ENCODE results near the gene SDR42E1. TPM values are rescaled to one million over a fixed set of nuclear protein-coding genes. Genes with fewer than 3 reads are reported as not detected.

The SDR42E1 gene
- total and polyA plus RNA-seq, 4 donors: 1.9 to 6.5 (median 3.3) TPM

DNA sequence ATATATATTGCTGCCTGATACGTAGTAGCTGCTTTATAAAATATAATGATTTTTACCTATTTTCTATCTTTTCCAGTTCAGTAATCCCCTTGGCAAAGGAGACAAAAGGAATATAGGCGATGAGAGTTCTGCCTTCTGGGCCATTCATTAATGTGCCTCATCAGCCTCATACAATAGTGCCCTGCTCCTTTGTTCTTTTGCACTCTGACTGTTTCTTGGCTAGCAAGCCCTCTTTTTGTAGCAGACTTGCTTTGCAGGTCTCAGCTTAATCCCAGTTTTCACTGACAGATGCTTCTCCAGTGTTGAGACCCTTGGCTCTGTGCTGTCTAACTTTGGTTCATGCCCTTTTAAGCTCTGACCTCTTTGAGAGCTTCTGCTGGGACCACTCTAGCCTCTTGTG lies 34.2 kb upstream of the SDR42E1 start:
- Histone ChIP-seq H3K4me1 (ENCODE audit: control insufficient read depth in 4 of 4, insufficient read depth in 4 of 4, low read length in 3 of 4) (peaks cover 9 to 65% (median 46%) of the 10 kb centered on the region in 4 donors), H3K9ac (ENCODE audit: low read depth in 1 of 2, low read length in 2 of 2) (no peak overlapping the region), H3K27ac (ENCODE audit: low read depth in 1 of 2, low read length in 2 of 2) (no peak overlapping the region), H3K27me3 (ENCODE audit: control insufficient read depth in 4 of 4, insufficient read depth in 4 of 4, low read length in 3 of 4) (no peaks in the 10 kb centered on the region), H3K4me3 (ENCODE audit: low read depth in 1 of 3, low read length in 3 of 3) (no peak overlapping the region), H3K36me3 (ENCODE audit: control insufficient read depth in 4 of 4, insufficient read depth in 3 of 4, low read depth in 1 of 4, low read length in 3 of 4) (no peaks in the 10 kb centered on the region), H3K9me3 (ENCODE audit: control insufficient read depth in 4 of 4, low read length in 3 of 4) (no peaks in the 10 kb centered on the region)
- TF ChIP-seq NR2F2 (IDR thresholded peaks at IDR 0.05) (no peak), EGR1 (IDR thresholded peaks at IDR 0.05; ENCODE audit: low read depth in 2 of 2) (no peak), HNF4G (IDR thresholded peaks at IDR 0.05) (no peak), FOXA1 (IDR thresholded peaks at IDR 0.05) (no peak), HNF4A (conservative IDR thresholded peaks at IDR 0.05) (no peak), JUND (IDR thresholded peaks at IDR 0.05) (no peak), FOXA2 (IDR thresholded peaks at IDR 0.05) (no peak), SP1 (IDR thresholded peaks at IDR 0.05) (no peak)
- TF ChIP-seq, protein P1, sequence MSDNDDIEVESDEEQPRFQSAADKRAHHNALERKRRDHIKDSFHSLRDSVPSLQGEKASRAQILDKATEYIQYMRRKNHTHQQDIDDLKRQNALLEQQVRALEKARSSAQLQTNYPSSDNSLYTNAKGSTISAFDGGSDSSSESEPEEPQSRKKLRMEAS (IDR thresholded peaks at IDR 0.05): no peak
- TF ChIP-seq, protein P2, sequence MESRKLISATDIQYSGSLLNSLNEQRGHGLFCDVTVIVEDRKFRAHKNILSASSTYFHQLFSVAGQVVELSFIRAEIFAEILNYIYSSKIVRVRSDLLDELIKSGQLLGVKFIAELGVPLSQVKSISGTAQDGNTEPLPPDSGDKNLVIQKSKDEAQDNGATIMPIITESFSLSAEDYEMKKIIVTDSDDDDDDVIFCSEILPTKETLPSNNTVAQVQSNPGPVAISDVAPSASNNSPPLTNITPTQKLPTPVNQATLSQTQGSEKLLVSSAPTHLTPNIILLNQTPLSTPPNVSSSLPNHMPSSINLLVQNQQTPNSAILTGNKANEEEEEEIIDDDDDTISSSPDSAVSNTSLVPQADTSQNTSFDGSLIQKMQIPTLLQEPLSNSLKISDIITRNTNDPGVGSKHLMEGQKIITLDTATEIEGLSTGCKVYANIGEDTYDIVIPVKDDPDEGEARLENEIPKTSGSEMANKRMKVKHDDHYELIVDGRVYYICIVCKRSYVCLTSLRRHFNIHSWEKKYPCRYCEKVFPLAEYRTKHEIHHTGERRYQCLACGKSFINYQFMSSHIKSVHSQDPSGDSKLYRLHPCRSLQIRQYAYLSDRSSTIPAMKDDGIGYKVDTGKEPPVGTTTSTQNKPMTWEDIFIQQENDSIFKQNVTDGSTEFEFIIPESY (IDR thresholded peaks at IDR 0.05): no peak
- TF ChIP-seq, protein P3, sequence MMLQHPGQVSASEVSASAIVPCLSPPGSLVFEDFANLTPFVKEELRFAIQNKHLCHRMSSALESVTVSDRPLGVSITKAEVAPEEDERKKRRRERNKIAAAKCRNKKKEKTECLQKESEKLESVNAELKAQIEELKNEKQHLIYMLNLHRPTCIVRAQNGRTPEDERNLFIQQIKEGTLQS (IDR thresholded peaks at IDR 0.05): no peak
- DNase-seq (ENCODE audit: low spot score): no peak
- WGBS: 86% methylated on average over 2 of the region's 2 CpGs

DNA sequence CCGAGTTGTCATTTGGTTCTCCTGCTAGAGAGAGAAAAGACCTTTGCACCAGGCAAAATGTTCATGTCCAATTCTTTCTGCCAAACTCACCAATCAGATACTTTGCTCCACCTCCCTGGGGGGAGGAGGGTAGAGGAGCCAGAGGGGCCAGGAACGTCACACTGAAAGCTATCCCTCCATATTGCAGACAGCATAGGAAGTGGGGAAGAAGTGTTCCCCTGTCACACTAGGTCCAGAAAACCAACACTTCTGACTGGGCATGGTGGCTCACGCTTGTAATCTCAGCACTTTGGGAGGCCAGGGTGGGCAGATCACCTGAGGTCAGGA lies 33.3 kb upstream of the SDR42E1 start:
- Histone ChIP-seq H3K27me3 (ENCODE audit: control insufficient read depth in 4 of 4, insufficient read depth in 4 of 4, low read length in 3 of 4) (no peaks in the 10 kb centered on the region), H3K9ac (ENCODE audit: low read depth in 1 of 2, low read length in 2 of 2) (no peak overlapping the region), H3K4me1 (ENCODE audit: control insufficient read depth in 4 of 4, insufficient read depth in 4 of 4, low read length in 3 of 4) (peaks cover 6 to 56% (median 37%) of the 10 kb centered on the region in 4 donors), H3K4me3 (ENCODE audit: low read depth in 1 of 3, low read length in 3 of 3) (no peak overlapping the region), H3K27ac (ENCODE audit: low read depth in 1 of 2, low read length in 2 of 2) (peak overlapping the region; percentile 13 to 51), H3K36me3 (ENCODE audit: control insufficient read depth in 4 of 4, insufficient read depth in 3 of 4, low read depth in 1 of 4, low read length in 3 of 4) (no peaks in the 10 kb centered on the region), H3K9me3 (ENCODE audit: control insufficient read depth in 4 of 4, low read length in 3 of 4) (no peaks in the 10 kb centered on the region)
- WGBS: 54% methylated on average over 3 of the region's 3 CpGs
- no peak for DNase-seq (ENCODE audit: low spot score)
- no peak for TF ChIP-seq EGR1 (IDR thresholded peaks at IDR 0.05; ENCODE audit: low read depth in 2 of 2)
- no peak for TF ChIP-seq GABPA (IDR thresholded peaks at IDR 0.05 in 1 of 2, conservative IDR thresholded peaks at IDR 0.05 in 1 of 2)
- TF ChIP-seq, protein P4, sequence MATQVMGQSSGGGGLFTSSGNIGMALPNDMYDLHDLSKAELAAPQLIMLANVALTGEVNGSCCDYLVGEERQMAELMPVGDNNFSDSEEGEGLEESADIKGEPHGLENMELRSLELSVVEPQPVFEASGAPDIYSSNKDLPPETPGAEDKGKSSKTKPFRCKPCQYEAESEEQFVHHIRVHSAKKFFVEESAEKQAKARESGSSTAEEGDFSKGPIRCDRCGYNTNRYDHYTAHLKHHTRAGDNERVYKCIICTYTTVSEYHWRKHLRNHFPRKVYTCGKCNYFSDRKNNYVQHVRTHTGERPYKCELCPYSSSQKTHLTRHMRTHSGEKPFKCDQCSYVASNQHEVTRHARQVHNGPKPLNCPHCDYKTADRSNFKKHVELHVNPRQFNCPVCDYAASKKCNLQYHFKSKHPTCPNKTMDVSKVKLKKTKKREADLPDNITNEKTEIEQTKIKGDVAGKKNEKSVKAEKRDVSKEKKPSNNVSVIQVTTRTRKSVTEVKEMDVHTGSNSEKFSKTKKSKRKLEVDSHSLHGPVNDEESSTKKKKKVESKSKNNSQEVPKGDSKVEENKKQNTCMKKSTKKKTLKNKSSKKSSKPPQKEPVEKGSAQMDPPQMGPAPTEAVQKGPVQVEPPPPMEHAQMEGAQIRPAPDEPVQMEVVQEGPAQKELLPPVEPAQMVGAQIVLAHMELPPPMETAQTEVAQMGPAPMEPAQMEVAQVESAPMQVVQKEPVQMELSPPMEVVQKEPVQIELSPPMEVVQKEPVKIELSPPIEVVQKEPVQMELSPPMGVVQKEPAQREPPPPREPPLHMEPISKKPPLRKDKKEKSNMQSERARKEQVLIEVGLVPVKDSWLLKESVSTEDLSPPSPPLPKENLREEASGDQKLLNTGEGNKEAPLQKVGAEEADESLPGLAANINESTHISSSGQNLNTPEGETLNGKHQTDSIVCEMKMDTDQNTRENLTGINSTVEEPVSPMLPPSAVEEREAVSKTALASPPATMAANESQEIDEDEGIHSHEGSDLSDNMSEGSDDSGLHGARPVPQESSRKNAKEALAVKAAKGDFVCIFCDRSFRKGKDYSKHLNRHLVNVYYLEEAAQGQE (IDR thresholded peaks at IDR 0.05): no peak
- peak; percentile 54 for TF ChIP-seq HNF4G (IDR thresholded peaks at IDR 0.05)
- no peak for TF ChIP-seq TAF1 (conservative IDR thresholded peaks at IDR 0.05)
- TF ChIP-seq RXRA (IDR thresholded peaks at IDR 0.05): peak in 1 of 2 donors; percentile 28
- peak; percentile 61 for TF ChIP-seq SP1 (IDR thresholded peaks at IDR 0.05)
- TF ChIP-seq HNF4A (conservative IDR thresholded peaks at IDR 0.05): peak; percentile 55 to 75
